Ishikawa (cell line): ENCODE data around the gene ADGRL3.

Experiments
- CEBPB ChIP-seq: IDR thresholded peaks from 2 replicates; pipeline ENCODE4 v1.6.1; 2012
- CREB1 ChIP-seq: IDR thresholded peaks from 2 replicates; pipeline ENCODE4 v1.6.1; 2012; ENCODE audit warnings: low read depth
- EGR1 ChIP-seq: IDR thresholded peaks from 2 replicates; pipeline ENCODE4 v1.6.1; 2012
- EP300 ChIP-seq: IDR thresholded peaks from 2 replicates; pipeline ENCODE4 v1.6.1; 2012; ENCODE audit warnings: borderline replicate concordance
- FOXM1 ChIP-seq: IDR thresholded peaks from 2 replicates; pipeline ENCODE4 v1.6.1; 2012; ENCODE audit warnings: low read depth, borderline replicate concordance
- MAX ChIP-seq: IDR thresholded peaks from 2 replicates; pipeline ENCODE4 v1.6.1; 2012
- NFIC ChIP-seq: IDR thresholded peaks from 2 replicates; pipeline ENCODE4 v1.6.1; 2012
- RAD21 ChIP-seq: IDR thresholded peaks from 2 replicates; pipeline ENCODE4 v1.6.1; 2012; ENCODE audit warnings: low read depth
- REST ChIP-seq: IDR thresholded peaks from 2 replicates; pipeline ENCODE4 v1.6.1; 2012; ENCODE audit warnings: low read depth, mild to moderate bottlenecking
- TAF1 ChIP-seq: IDR thresholded peaks from 2 replicates; pipeline ENCODE4 v1.6.1; 2012; ENCODE audit warnings: low read depth, mild to moderate bottlenecking
- TCF12 ChIP-seq: IDR thresholded peaks from 2 replicates; pipeline ENCODE4 v1.6.1; 2012; ENCODE audit warnings: low read depth
- TEAD4 ChIP-seq: IDR thresholded peaks from 2 replicates; pipeline ENCODE4 v1.6.1; 2012
- USF1 ChIP-seq: IDR thresholded peaks from 2 replicates; pipeline ENCODE4 v1.6.1; 2012
- YY1 ChIP-seq: IDR thresholded peaks from 2 replicates; pipeline ENCODE4 v1.6.1; 2012; ENCODE audit warnings: low read depth
- ZBTB7A ChIP-seq: IDR thresholded peaks from 2 replicates; pipeline ENCODE4 v1.6.1; 2012; ENCODE audit warnings: low read depth

The ADGRL3 gene

GRCh38 chr4:61753739-61754138, 553.6 kb downstream of the ADGRL3 start:
- TF ChIP-seq TCF12 = no peak
- no peak for TF ChIP-seq CREB1
- no peak for TF ChIP-seq EP300
- no peak for TF ChIP-seq USF1
- no peak for TF ChIP-seq TAF1
- TF ChIP-seq REST = no peak
- TF ChIP-seq NFIC = no peak

GRCh38 chr4:61760820-61761219, 560.7 kb downstream of the ADGRL3 start:
- no peak for TF ChIP-seq RAD21
- TF ChIP-seq MAX = no peak
- TF ChIP-seq TCF12 = no peak
- no peak for TF ChIP-seq YY1
- no peak for TF ChIP-seq REST
- no peak for TF ChIP-seq CREB1
- TF ChIP-seq EP300 = no peak
- TF ChIP-seq TEAD4 = no peak
- TF ChIP-seq NFIC = no peak
- no peak for TF ChIP-seq CEBPB
- TF ChIP-seq FOXM1 = no peak
- no peak for TF ChIP-seq ZBTB7A
- TF ChIP-seq TAF1 = no peak
- no peak for TF ChIP-seq USF1
- TF ChIP-seq EGR1 = no peak

- TF ChIP-seq EP300 (no peak), ZBTB7A (no peak), CEBPB (no peak), EGR1 (no peak)
Observed at GRCh38 chr4:61762722-61763627, 562.8 kb downstream of the ADGRL3 start.

- TF ChIP-seq ZBTB7A (no peak), REST (no peak), MAX (no peak), FOXM1 (no peak), RAD21 (no peak), CREB1 (no peak), TCF12 (no peak), EGR1 (no peak), CEBPB (no peak), EP300 (no peak), YY1 (no peak), TAF1 (no peak)
Observed at GRCh38 chr4:61763682-61764081, 563.6 kb downstream of the ADGRL3 start.
